GM19395 (cell line): ENCODE measurements around the gene RTCA.
"Not testable (repeated sequence)": the region's sequence is repeated elsewhere in the genome, so short reads cannot be mapped to it uniquely, and the experiment has no call there.

Experiments
- ATAC-seq: cut with Tn5 transposase; IDR thresholded peaks from one replicate; pipeline ENCODE4 v1.9.1; 2021; ENCODE audit warnings: mild to moderate bottlenecking, moderate library complexity; ENCODE audit not compliant: unreplicated experiment

The RTCA gene

DNA sequence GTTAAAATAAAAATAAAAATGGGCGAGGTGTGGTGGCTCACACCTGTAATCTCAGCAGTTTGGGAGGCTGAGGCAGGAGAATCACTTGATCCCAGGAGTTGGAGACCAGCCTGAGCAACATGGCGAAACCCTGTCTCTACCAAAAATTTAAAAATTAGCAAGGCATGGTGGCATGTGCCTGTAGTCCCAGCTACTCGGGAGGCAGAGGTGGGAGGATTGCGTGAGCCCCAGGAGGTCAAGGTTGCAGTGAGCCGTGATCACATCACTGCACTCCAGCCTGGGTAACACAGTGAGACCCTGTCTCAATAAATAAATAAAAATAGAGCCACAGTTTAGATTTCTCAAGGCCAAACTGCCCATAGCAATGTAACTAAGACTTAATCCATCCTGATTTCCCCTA, 9.7 kb upstream of the RTCA start:
- not testable (repeated sequence) for ATAC-seq

DNA sequence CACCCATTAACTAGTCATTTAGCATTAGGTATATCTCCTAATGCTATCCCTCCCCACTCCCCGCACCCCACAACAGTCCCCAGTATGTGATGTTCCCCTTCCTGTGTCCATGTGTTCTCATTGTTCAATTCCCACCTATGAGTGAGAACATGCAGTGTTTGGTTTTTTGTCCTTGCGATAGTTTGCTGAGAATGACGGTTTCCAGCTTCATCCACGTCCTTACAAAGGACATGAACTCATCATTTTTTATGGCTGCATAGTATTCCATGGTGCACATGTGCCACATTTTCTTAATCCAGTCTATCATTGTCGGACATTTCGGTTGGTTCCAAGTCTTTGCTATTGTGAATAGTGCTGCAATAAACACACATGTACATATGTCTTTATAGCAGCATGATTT, 7.6 kb upstream of the RTCA start:
- not testable (repeated sequence) for ATAC-seq

DNA sequence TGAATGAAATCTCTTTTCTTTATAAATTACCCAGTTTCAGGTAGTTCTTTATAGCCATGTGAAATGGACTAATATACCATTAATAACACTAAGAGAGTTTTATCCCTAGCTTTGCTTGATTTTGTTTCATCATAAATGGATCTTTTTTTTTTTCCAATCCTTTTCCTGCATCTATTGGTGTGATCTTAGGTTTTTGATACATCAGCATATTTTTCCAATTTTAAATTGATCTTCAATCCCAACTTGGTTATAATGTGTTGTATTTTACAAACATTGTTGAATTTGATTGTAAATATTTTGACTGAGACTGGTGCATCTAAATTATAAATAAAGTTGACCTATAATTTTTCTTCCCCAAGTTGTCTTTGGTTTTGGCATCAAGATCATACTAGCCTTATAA, 4.3 kb upstream of the RTCA start:
- no peak for ATAC-seq

DNA sequence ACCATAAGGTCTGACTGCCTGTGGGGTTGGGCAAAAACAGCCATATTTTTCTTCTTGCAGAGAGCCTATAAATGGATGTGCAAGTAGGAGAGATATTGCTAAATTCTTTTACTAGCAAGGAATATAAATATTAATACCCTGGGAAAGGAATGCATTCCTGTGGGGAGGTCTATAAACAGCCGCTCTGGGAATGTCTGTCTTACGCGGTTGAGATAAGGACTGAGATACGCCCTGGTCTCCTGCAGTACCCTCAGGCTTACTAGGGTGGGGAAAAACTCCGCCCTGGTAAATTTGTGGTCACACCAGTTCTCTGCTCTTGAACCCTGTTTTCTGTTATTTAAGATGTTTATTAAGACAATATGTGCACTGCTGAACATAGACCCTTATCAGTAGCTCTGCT, 1.9 kb upstream of the RTCA start:
- ATAC-seq = not testable (repeated sequence)

DNA sequence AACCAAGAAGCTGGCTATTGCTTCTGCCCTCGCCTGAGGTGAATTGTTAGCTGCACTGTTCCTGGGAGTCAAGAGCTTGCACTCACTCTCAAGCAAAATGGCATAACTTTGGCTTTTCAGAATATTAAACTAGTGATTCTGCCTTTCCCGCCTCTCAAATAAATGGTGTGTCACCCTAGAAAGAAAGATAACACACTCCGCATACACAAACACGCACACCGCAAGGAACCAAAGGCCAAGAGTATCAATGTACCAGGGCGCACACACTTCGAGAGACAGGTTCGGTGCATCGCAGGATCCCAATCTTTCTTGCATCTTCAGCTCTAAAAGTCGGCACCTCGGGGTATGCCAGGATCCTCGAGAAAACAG, 470 bp upstream of the RTCA start:
- peak; percentile 46 for ATAC-seq

DNA sequence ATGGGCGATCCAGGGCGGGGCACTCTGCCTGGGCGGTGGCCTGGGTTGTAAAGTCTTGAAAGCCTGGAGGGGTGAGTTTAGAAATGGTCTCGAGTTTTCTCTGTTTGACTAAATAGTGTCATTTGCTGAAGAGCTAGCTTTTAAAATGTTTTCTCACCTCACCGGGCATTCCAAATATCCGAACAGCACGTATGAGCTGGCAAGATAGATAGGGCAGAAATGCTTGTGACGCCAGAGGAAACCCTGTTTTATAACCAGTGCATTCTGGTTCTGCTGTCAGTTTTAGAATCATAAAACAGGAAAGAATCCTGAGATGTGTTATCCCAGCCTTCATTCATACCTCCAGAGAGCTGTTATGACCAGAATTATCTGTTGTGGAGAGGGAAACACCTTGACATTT, 725 bp downstream of the RTCA start:
- peak; percentile 29 for ATAC-seq

DNA sequence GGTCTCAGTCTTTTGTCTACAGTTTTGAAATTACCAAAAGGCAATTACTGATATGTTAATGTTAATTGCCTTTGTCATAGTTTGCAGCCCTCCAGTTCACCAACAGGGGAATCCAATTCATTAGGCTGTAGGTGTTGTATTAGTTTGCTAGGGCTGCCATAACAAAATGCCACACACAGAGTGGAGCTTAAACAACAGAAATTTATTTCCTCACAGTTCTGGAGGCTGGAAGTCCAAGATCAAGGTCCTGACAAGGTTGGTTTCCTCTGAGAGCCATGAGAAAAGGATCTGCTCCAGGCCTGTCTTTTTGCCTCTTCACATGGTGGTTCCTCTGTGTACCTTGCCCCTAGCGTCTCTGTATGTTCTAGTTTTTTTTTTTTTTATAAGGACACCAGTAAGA, 1.3 kb downstream of the RTCA start:
- no peak for ATAC-seq

DNA sequence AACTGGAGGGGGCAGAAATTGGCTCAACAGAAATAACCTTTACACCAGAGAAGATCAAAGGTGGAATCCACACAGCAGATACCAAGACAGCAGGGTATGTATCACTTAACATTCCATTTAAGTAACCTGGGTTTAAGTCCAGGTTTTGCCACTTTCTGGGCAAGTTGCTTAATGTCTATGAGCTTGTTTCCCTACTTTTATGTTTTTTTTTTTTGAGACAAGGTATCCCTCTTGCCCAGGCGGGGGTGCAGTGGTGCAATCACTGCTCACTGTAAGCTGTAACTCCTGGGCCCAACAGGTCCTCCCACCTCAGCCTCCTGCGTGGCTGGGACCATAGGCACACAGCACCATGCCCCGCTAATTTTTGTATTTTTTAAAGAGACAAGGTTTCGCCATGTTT, 2.2 kb downstream of the RTCA start:
- ATAC-seq = no peak

DNA sequence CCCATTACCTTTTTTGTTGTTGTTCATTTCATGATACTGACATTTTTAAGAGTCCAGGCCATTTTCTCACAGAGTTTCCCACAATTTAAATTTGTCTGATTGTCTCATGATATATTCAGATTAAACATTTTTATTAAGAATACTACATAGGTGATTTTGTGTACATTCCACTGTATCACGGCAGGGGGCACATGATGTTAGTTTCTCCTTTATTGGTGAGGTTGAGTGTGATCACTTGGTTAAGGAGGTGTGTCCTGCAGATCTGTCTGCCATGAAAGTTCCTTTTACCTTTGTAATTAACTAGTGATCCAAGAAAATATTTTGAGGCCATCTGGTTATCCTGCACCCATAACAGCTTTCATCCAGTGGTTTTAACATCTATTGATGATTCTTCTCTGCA, 11.8 kb downstream of the RTCA start:
- ATAC-seq = no peak

DNA sequence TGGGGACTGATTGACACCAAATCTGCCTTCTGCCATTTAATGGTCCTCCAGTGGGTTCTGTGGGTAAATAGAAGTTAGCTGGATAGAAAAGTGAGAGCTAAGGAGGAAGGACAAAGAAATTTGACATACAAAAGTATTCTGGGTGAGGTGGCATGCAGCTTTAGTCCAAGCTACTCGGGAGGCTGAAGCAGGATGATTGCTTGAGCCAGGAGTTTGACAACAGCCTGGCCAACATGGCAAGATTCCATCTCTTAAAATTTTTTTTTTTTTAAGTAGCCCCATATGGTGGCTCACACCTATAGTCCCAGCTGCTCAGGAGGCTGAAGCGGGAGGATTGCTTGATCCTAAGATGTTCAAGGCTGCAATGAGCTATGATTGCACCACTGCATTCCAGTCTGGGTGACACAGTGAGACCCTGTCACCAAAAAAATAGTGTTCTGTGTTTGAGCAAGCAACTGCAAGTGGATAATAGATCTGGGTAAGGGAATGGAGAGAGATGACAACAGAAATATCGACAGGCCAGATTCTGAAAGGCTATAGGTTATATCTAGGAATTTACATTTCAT, 13.4 kb downstream of the RTCA start:
- no peak for ATAC-seq

DNA sequence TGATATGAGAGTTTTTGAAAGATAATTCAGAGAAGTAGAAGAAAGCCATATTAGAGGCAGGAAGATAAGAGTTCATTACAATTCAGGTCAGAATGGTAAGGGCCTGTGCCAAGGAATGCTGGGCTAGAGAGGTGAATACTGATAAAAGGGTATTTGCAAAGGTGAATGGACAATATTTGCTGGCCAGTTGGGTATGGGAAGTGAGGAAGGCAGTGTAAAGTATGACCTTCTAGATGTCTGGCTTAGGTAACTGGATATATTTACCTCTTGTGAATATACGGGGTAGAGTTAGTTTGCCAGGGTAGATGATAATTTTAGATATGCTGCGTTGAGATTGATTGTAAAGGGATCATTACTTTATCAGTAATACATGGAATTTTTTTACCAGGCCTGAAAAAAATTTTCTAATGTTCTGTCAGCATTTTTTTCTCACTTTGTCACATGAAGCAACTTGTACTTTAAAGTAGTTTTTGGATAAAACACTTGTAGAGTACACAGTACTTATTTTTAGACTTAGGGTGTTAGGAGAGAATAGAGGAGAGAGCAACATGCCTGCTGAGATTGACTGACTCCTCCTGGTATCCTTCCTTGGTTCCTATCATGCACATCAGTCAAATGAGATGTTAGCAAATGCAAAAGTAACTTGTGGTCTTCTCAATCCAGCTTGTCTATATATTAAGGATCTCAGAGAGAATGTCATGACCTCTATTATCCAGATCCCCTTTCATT, 14.1 kb downstream of the RTCA start:
- no peak for ATAC-seq

DNA sequence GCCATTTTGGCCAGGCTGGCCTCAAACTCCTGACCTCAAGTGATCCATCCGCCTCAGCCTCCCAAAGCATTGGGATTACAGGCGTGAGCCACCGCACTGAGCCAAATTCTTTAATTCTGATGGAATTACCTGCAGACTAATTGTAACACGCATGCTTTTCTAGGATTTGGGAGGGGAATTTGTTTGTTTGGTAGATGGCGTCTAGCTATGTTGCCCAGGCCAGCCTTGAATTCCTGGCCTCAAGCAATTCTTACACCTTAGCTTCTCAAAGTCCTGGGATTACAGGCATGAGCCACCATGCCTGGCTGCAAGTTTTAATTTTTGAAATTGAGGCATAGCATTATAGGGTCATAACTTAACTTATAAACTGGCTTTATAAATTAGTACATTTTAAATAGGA, 18.6 kb downstream of the RTCA start:
- no peak for ATAC-seq

DNA sequence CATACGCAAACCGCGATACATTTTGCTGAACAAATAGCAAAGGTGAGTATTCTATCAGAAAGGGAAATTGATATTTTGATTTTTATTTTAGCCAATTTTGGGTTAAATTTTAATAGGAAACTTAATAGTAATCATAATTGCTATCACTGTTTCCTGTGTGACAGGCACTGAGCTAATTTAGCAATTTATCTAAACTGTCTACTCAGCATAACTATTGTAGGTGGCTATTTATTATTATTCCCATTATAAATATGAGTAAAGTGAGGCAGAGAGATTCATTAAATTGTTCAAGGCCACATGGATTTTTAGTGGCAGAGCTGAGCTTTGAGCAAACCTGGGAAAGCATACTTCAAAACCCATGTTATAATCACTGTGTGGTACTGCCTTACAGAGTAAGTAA, 21.1 kb downstream of the RTCA start:
- no peak for ATAC-seq

DNA sequence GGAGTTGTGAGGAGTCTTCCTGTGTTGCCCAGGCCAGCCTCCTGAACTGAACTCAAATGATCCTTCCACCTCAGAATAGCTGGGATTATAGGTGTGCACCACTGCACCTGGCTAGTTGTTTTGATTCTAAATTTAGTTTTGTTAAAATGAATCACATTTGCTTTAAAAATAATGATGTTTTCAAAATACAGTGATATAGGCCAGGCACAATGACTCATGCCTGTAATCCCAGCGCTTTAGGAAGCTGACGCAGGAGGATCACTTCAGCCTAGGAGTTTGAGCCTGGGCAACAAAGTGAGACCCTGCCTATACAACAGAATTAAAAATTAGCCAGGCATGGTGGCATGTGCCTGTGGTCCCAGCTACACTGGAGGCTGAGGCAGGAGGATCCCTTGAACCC, 24.3 kb downstream of the RTCA start:
- no peak for ATAC-seq

DNA sequence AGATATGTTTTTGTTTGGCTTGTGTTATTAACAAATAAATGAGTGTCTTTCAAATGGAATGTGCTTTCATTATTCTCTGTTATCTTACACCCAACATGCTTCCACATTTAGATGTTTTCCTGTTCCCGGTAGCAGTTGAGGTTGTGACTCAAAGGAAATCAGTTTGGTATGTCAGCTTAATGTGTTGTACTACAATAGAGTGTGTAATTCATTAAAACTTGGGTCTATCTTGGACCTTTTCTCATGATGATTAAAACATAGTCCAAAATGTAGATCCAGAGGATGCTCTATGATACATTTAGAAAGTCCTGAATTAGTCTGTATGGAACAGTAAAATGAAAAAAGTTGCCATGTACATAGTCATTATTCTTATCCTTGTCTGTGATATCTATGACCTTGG, 26.7 kb downstream of the RTCA start:
- ATAC-seq = no peak

DNA sequence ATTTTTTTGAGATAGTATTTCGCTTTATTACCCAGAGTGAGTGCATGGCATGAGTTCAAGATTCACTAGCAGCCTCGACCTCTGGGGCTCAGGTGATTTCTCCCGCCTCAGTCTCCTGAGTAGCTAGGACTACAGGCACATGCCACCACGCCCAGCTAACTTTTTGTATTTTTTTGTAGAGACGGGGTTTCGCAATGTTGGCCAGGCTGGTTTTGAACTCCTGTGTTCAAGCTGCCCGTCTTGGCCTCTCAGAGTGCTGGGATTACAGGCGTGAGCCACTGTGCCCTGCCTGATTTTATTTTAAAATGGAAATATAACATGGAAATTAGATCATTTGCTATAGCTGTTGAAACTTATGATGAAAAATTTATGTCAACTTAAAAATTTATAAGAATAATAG, 30.1 kb downstream of the RTCA start:
- ATAC-seq = no peak

DNA sequence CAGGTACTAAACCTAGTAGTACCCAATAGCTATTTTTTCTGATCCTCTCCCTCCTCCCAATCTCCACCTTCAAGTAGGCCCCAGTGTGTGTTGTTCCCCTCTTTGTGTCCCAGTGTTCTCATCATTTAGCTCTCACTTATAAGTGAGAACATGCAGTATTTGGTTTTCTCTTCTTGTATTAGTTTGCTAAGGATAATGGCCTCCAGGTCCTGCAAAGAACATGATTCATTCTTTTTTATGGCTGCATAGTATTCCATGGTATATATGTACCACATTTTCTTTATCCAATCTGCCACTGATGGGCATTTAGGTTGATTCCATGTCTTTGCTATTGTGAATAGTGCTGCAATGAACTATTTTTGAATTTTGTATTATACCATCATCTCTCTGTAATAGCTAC, 31.0 kb downstream of the RTCA start:
- not testable (repeated sequence) for ATAC-seq

DNA sequence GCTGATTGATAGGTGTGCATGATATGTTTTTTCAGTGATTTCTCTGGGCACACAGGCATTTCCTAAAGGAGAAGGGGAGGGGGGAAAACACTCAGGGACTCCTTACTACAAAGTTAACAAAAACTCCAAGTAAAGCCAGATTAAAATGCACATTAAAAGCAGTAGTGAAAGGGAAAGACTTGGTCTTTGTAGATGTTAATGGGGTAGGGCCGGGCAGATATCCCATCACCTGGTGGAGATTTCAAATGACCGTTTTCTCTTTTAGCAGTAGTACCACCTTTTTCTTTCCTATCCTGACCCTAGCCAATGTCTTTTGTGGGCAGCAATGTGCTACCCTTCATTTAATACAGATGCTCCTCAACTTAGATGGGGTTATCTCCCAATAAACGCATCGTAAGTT, 32.5 kb downstream of the RTCA start:
- no peak for ATAC-seq

DNA sequence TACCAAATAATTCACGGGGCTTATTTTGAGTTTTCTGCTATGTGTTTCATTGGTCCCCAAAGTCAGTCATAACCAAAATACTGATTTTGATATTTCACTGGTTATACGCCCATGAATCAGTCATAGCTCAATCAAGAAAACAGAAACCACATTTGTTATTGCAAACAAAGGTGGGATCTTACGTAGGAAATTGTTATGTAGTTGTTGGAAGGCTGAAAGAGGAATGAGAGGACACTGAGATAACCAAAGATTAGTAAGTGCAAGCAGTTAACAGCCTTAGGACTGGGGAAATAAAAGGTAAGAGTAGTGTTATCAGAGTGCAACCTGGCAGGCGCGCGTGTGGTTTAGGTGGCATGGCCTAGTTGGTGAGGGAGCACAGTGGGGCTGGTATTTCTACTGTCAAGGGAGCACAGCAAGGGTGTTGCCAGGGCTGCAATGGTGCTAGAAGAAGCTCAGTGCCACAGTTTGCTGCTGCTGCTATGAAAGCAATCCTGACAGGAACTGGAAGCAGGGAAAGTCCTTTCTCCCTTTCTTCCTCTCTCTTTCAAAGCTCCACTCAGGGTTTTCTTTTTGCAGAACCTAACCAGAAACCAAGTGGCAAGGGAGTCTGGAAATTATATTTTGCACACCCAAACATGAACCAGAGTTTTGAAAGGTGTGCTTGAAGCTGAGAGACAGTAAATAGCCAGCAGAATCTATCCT, 33.7 kb downstream of the RTCA start:
- no peak for ATAC-seq

DNA sequence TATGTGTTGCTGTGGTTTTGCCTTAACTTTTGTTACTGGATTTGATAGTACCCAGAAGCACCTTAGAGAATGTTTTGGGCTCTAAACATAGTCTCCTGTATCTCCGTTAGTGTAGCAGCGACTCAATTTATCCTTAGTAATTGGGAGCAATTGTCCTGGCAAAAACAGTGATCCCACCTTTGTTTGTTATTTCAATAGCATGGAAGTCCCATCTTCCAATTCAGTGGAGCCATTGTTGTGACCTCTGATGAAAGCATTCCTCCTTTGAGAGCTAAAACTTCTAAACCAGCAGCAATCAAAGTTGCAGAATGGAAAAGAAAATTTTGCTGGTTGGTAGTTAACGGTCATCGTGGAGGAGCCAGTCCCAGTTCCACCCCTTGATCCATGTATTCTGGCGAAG, 34.7 kb downstream of the RTCA start:
- no peak for ATAC-seq

DNA sequence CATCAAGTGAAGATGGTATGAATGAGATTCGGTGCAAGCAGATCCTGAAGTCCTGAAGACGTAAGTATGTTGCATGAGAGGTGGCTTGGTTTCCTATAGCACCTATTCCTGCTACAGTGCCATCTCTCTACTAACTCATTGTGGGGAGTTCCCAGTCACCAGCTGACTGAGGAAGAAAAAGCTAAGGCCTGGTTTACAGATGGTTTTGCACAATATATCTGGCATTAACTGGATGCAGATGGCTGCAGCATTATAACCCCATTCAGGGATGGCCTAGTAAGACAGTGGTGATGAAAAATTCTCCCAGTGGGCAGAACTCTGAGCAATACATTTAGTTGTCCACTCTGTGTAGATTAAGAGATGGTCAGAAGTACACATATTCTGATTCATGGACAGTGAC, 36.7 kb downstream of the RTCA start:
- no peak for ATAC-seq

DNA sequence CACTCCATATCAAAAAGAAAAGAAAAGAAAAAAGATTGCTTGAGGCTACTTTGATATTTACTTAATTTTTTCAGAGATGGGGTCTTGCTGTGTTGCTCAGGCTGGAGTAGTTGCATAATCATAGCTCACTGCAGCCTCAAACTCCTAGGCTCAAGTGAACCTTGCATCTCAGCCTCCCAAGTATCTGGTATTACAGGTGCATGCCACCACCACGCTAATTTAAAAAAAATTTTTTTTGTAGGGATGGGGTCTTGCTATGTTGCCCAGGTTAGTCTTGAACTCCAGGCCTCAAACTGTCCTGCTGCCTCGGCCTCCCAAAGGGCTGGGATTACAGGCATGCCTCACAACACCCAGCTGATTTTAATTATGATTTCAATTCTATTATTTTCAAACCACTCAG, 38.2 kb downstream of the RTCA start:
- no peak for ATAC-seq

DNA sequence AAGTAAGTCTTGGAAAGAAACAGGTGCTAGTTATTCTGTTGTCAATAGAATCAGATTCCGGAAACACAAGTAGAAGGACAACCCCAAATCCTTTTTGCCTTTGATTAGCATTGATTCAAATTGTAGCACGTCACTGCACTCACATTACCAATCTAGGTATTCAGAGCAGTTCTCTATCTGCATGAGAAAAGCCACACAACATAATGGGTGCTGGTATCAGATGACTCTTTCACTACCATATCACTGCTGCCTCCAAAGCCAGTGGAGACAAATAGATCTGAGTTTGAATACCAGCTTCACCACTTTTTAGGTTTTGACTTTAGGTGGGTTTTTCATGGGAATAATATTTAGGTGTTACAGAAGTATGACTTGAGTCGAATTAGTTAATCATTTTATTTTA, 38.9 kb downstream of the RTCA start:
- ATAC-seq = no peak
